ENCODE results near the gene KLHL9. TPM values are rescaled to one million over a fixed set of nuclear protein-coding genes. Genes with fewer than 3 reads are reported as not detected.

Gene KLHL9
- total RNA-seq, 3 donors from 2014 or later = 18.4 to 34.7 (median 25.9) TPM

GRCh38 chr9:21294364-21294774, 40.8 kb downstream of the KLHL9 start:
- H3K27me3 ChIP-seq = no peaks in the 10 kb centered on the region
- H3K4me1 ChIP-seq = no peaks in the 10 kb centered on the region
- TF ChIP-seq CTCF (IDR thresholded peaks at IDR 0.05) = no peak
- no peak for TF ChIP-seq POLR2A (IDR thresholded peaks at IDR 0.05)
- no peak for TF ChIP-seq POLR2AphosphoS5 (IDR thresholded peaks at IDR 0.05)
- H3K27ac ChIP-seq = no peak overlapping the region
- no peak for DNase-seq (ENCODE audit: low spot score in 2 of 2)
- H3K4me3 ChIP-seq = no peak overlapping the region
- H3K36me3 ChIP-seq = no peaks in the 10 kb centered on the region
- H3K9me3 ChIP-seq = no peaks in the 10 kb centered on the region
- intact Hi-C loops (cut with DNase I; ENCODE audit: low total_unique reads) = no loop called here

- no peak for TF ChIP-seq POLR2AphosphoS5 (IDR thresholded peaks at IDR 0.05)
- TF ChIP-seq POLR2A (IDR thresholded peaks at IDR 0.05) = no peak
- no peak for TF ChIP-seq CTCF (IDR thresholded peaks at IDR 0.05)
- intact Hi-C loops (cut with DNase I; ENCODE audit: low total_unique reads) = no loop called here
- Histone ChIP-seq H3K27me3 (no peaks in the 10 kb centered on the region), H3K36me3 (no peaks in the 10 kb centered on the region), H3K27ac (no peak overlapping the region), H3K4me1 (no peaks in the 10 kb centered on the region), H3K4me3 (no peak overlapping the region), H3K9me3 (no peaks in the 10 kb centered on the region)
- DNase-seq (ENCODE audit: low spot score in 2 of 2) = no peak
Measured at GRCh38 chr9:21289848-21290247, 45.4 kb downstream of the KLHL9 start.

GRCh38 chr9:21287280-21287679, 47.9 kb downstream of the KLHL9 start:
- no peak for DNase-seq (ENCODE audit: low spot score in 2 of 2)
- Histone ChIP-seq H3K4me3 (no peak overlapping the region), H3K36me3 (no peaks in the 10 kb centered on the region), H3K4me1 (no peaks in the 10 kb centered on the region), H3K9me3 (no peaks in the 10 kb centered on the region), H3K27me3 (no peaks in the 10 kb centered on the region), H3K27ac (no peak overlapping the region)
- TF ChIP-seq CTCF (IDR thresholded peaks at IDR 0.05) = no peak
- no peak for TF ChIP-seq POLR2AphosphoS5 (IDR thresholded peaks at IDR 0.05)
- no peak for TF ChIP-seq POLR2A (IDR thresholded peaks at IDR 0.05)
- intact Hi-C loops (cut with DNase I; ENCODE audit: low total_unique reads) = no loop called here

GRCh38 chr9:21286659-21287058, 48.5 kb downstream of the KLHL9 start:
- Histone ChIP-seq H3K27ac (no peak overlapping the region), H3K4me3 (no peak overlapping the region), H3K4me1 (no peaks in the 10 kb centered on the region), H3K9me3 (no peaks in the 10 kb centered on the region), H3K36me3 (no peaks in the 10 kb centered on the region), H3K27me3 (no peaks in the 10 kb centered on the region)
- DNase-seq (ENCODE audit: low spot score in 2 of 2) = no peak
- intact Hi-C loops (cut with DNase I; ENCODE audit: low total_unique reads) = no loop called here
- TF ChIP-seq POLR2A (IDR thresholded peaks at IDR 0.05) (no peak), CTCF (IDR thresholded peaks at IDR 0.05) (no peak), POLR2AphosphoS5 (IDR thresholded peaks at IDR 0.05) (no peak)

- Histone ChIP-seq H3K4me1 (no peaks in the 10 kb centered on the region), H3K36me3 (no peaks in the 10 kb centered on the region), H3K27ac (no peak overlapping the region), H3K27me3 (no peaks in the 10 kb centered on the region), H3K9me3 (no peaks in the 10 kb centered on the region), H3K4me3 (no peak overlapping the region)
- no peak for DNase-seq (ENCODE audit: low spot score in 2 of 2)
- no peak for TF ChIP-seq CTCF (IDR thresholded peaks at IDR 0.05)
- intact Hi-C loops (cut with DNase I; ENCODE audit: low total_unique reads) = no loop called here
Measured at GRCh38 chr9:21286099-21286498, 49.1 kb downstream of the KLHL9 start.
